Chondrocyte (in vitro differentiated cells): ENCODE data around the gene PACS1. TPM values are rescaled to one million over a fixed set of nuclear protein-coding genes. Genes with fewer than 3 reads are reported as not detected.

ENCODE experiments used
- DNase-seq: peaks from one replicate; pipeline ENCODE4 v3.0.0; 2021; ENCODE audit warnings: mixed read lengths, low spot score
- H3K27ac Mint-ChIP-seq: one replicate; pipeline ENCODE4 v1.8.0; 2021; ENCODE audit warnings: mild to moderate bottlenecking, moderate library complexity, mixed read lengths; ENCODE audit not compliant: unreplicated experiment
- H3K27me3 Mint-ChIP-seq: 2 replicates; pipeline ENCODE4 v1.8.0; 2021; ENCODE audit warnings: low read depth, mixed read lengths
- H3K36me3 Mint-ChIP-seq: 2 replicates; pipeline ENCODE4 v1.8.0; 2021; ENCODE audit warnings: low read depth, mixed read lengths
- H3K4me1 Mint-ChIP-seq: 2 replicates; pipeline ENCODE4 v1.8.0; 2021; ENCODE audit warnings: low read depth, mild to moderate bottlenecking, mixed read lengths
- H3K4me3 Mint-ChIP-seq: one replicate; pipeline ENCODE4 v1.8.0; 2021; ENCODE audit warnings: mild to moderate bottlenecking, moderate library complexity, mixed read lengths; ENCODE audit not compliant: unreplicated experiment
- H3K9me3 Mint-ChIP-seq: 2 replicates; pipeline ENCODE4 v1.8.0; 2021; ENCODE audit warnings: low read depth, mixed read lengths
- total RNA-seq: library from RNA; stranded (reverse); gene quantifications from 3 replicates; pipeline ENCODE4 v1.2.1, GENCODE V29; 2021
- TF ChIP-seq, protein P1 (sequence below): fragments of 200-600 bp; sonication (generic); IDR thresholded peaks from 2 replicates; pipeline ENCODE4 v1.5.0; 2021; ENCODE audit warnings: antibody characterized with exemption, mild to moderate bottlenecking, moderate library complexity

PACS1 gene
- total RNA-seq, 1 donor from 2014 or later: 90.7 TPM

DNA sequence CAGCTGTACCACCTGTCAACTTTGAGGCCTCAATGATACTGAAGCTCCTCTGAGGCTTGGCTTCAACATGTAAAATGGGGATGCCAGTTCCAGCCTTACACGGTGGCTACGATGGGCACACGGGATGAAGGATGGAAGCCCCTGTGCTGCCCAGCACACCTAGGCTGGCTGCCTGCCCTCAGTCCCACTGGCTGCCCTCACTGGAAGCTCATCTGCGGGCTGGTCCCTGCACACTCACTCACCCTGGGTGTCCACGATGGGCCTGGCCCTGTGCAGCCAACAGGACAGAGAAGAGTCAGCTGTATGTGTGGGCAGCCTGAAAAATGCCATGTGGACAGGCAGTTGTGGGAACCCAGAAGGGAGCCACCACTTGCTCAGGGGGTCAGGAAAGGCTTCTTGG, 216.6 kb downstream of the PACS1 start:
- no peak for DNase-seq
- Mint-ChIP-seq H3K36me3 (no peaks in the 10 kb centered on the region), H3K27me3 (no peaks in the 10 kb centered on the region), H3K9me3 (no peaks in the 10 kb centered on the region), H3K4me3 (peak overlapping the region; percentile 15), H3K4me1 (peaks cover 46% of the 10 kb centered on the region), H3K27ac (peak overlapping the region; percentile 42)
- TF ChIP-seq, protein P1, sequence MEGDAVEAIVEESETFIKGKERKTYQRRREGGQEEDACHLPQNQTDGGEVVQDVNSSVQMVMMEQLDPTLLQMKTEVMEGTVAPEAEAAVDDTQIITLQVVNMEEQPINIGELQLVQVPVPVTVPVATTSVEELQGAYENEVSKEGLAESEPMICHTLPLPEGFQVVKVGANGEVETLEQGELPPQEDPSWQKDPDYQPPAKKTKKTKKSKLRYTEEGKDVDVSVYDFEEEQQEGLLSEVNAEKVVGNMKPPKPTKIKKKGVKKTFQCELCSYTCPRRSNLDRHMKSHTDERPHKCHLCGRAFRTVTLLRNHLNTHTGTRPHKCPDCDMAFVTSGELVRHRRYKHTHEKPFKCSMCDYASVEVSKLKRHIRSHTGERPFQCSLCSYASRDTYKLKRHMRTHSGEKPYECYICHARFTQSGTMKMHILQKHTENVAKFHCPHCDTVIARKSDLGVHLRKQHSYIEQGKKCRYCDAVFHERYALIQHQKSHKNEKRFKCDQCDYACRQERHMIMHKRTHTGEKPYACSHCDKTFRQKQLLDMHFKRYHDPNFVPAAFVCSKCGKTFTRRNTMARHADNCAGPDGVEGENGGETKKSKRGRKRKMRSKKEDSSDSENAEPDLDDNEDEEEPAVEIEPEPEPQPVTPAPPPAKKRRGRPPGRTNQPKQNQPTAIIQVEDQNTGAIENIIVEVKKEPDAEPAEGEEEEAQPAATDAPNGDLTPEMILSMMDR: no peak

DNA sequence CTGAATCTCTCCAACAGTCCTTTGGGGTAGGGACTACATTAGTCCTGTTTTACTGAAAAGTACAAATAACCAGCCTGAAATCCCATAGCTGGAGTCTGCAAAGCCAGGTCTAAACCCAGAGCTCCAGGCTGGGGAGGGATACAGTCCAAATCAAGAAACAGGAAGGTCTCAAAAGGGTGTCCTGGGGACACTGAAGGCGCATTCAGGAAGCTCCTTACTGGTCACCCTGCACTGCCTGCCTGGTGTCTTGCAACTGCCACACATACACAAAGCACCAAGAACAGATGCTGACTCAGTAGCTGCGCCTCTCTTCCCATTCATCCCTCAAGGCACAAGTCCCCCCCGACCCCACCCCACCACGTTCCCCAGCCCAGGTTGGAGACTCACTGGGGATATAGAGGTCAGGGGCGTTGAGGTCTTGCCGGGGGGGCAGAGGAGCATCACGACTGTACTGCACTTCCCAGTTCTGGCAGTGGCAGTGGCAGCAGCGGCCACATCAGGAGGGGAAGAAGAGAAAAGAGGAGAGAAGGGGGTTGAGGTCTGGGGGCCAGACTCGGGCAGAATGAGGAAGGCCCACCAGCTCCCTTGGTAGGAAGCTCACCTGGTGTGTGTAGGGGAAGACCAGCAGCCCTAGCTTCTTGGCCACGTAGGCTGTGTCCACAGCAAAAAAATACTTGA, 217.3 kb downstream of the PACS1 start:
- Mint-ChIP-seq H3K4me1 (peaks cover 45% of the 10 kb centered on the region), H3K4me3 (peak overlapping the region; percentile 87), H3K9me3 (no peaks in the 10 kb centered on the region), H3K27me3 (no peaks in the 10 kb centered on the region), H3K27ac (peak overlapping the region; percentile 75), H3K36me3 (no peaks in the 10 kb centered on the region)
- TF ChIP-seq, protein P1: no peak
- DNase-seq: no peak

DNA sequence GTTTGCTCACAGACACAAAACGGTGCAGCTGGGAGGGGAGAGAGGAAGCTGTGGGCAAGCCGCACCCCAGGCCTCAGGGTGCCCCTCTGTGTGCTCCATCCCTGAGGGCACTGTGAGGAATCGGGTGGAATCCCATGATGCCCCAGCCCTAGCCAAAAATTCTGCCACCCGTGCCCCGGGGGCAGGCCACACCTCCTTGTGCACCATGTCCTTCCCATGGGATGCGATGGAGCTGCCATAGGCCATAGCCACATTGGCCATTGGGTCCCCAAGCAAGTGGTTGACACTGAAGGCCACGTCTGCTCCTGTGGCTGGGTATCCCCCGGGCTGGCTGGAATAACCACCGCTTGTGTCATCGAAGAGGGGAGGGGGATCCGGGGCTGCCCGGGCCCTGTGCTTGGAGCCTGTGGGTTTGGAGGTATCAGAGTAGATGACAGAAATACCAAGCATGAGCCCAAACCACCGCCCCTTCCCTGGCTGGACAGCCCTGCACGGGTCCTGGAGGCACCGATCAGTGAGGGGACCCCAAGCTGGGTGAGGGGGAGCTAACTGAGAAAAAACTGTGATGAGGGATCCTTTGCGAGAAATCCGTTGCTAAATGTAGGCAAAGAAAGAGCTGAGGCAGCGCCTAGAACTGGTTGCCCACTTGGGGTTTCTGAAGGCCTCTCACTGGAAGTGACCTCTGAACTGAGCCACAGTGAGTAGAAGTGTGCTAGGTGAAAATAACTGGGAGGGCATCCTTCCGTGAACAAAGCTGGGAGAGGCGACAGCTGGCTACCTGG, 218.0 kb downstream of the PACS1 start:
- H3K36me3 Mint-ChIP-seq: no peaks in the 10 kb centered on the region
- no peak for DNase-seq
- H3K27ac Mint-ChIP-seq: peak overlapping the region; percentile 94
- peaks cover 43% of the 10 kb centered on the region for H3K4me1 Mint-ChIP-seq
- no peaks in the 10 kb centered on the region for H3K9me3 Mint-ChIP-seq
- H3K27me3 Mint-ChIP-seq: peaks cover 5% of the 10 kb centered on the region
- TF ChIP-seq, protein P1: no peak
- peak overlapping the region; percentile 87 for H3K4me3 Mint-ChIP-seq

GRCh38 chr11:66288671-66289547, 218.8 kb downstream of the PACS1 start, which contains the start of gene YIF1A:
TSS of gene YIF1A (minus strand) at chr11:66289143. CDS start at chr11:66288985, 158 bp downstream.
- TF ChIP-seq, protein P1: peak; percentile 36
- Mint-ChIP-seq H3K27ac (peak within 1 kb of the TSS; percentile 98), H3K9me3 (no peaks in the 10 kb centered on the region), H3K27me3 (peaks cover 5% of the 10 kb centered on the region), H3K4me3 (peak within 1 kb of the TSS; percentile 87), H3K4me1 (peaks cover 43% of the 10 kb centered on the region), H3K36me3 (no peaks in the 10 kb centered on the region)
- DNase-seq: peak; percentile 100
